ENCODE data around the gene ME3.

DNA sequence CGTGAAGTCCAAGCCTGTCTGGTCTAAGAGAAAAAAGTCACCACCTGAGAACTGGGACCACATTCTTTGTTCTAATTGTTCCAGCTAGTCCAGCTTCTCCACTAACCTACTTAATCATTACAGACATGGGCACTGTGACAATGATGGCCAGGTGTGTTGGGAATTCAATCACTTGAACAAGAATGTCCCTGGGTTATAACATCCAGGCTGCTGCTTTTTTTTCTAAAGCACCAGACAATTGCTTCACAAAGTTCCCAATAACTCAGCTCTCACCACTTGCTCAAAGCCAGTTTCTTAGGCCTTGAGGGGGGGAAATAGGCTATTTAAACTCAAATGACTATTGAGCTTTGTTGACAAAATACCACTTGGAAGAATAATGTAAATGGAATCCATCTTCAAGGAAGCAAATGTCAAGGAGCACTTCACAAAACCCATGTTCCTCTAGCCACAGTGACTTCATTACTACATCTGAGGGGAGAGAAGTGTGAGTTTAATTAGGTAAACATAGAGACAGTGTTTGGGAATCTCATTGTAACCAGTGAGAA is 80.3 kb downstream of the ME3 start:
- TF ChIP-seq GATA3 (IDR thresholded peaks at IDR 0.05; ENCODE audit: low read depth, low read length): no peak
- TF ChIP-seq GATA2 (IDR thresholded peaks at IDR 0.05; ENCODE audit: low read depth, low read length): no peak

Measured in SH-SY5Y (cell line).